Tibial nerve (tissue), 4 donors: Measurements from ENCODE around the gene RIT1. TPM values are rescaled to one million over a fixed set of nuclear protein-coding genes. Genes with fewer than 3 reads are reported as not detected.
A peak's percentile ranks its signal among the peaks of the same experiment; 100 is the strongest.

Experiments used
- DNase-seq, 2 donors: peaks; one replicate each; pipeline ENCODE4 v3.0.0-alpha.2; 2019; ENCODE audit warnings: low spot score in 2 of 2
- H3K27ac ChIP-seq, 4 donors: fragments of 200-600 bp; sonication (generic) in 3 of 4; one replicate each; pipeline ENCODE4 v1.5.1; 2017 to 2019; ENCODE audit warnings: mild to moderate bottlenecking in 1 of 4
- H3K27me3 ChIP-seq, 2 donors: fragments of 200-600 bp; sonication (generic) in 1 of 2; one replicate each; pipeline versions ENCODE4 v1.5.1 to v1.6.0; 2017 to 2019
- H3K36me3 ChIP-seq, 3 donors: fragments of 200-600 bp; sonication (generic); one replicate each; pipeline ENCODE4 v1.5.1; 2018 to 2019
- H3K4me1 ChIP-seq, 4 donors: fragments of 200-600 bp; sonication (generic) in 3 of 4; one replicate each; pipeline ENCODE4 v1.5.1; 2017 to 2019
- H3K4me3 ChIP-seq, 4 donors: fragments of 200-600 bp; sonication (generic) in 3 of 4; one replicate each; pipeline ENCODE4 v1.5.1; 2017 to 2019; ENCODE audit warnings: mild to moderate bottlenecking in 1 of 4, moderate library complexity in 1 of 4
- H3K9me3 ChIP-seq, 4 donors: fragments of 200-600 bp; sonication (generic) in 3 of 4; one replicate each; pipeline ENCODE4 v1.5.1; 2017 to 2019
- EP300 ChIP-seq, 2 donors: sonication (generic); formaldehyde crosslinking; IDR thresholded peaks; one replicate each; pipeline ENCODE4 v1.6.1; 2017; ENCODE audit warnings: antibody characterized with exemption in 2 of 2, mild to moderate bottlenecking in 1 of 2
- POLR2A ChIP-seq, 2 donors: fragments of 450-650 bp; IDR thresholded peaks; one replicate each; pipeline ENCODE4 v1.6.1; 2017; ENCODE audit warnings: antibody characterized with exemption in 2 of 2, mild to moderate bottlenecking in 2 of 2, moderate library complexity in 2 of 2
- WGBS, 2 donors: methylation state at CpG; one replicate each; pipeline ENCODE4 v1.1.5; 2018; 5-methylcytosine and 5-hydroxymethylcytosine counted together
- total RNA-seq, 4 donors: library from RNA; depleted of rRNA; stranded (reverse); fragments of >200 nt; gene quantifications; one replicate each; pipeline ENCODE4 v1.1.0, GENCODE V29; 2016
- TF ChIP-seq, protein P1 (sequence below), 5 experiments: fragments of 200-600 bp in 3 of 5; fragments of 450-650 bp in 2 of 5; sonication (generic) in 3 of 5; IDR thresholded peaks; one replicate each; pipeline ENCODE4 v1.5.1; 2016 to 2019; ENCODE audit warnings: antibody characterized with exemption in 5 of 5, mild to moderate bottlenecking in 3 of 5, moderate library complexity in 2 of 5

The RIT1 gene
- total RNA-seq, 4 donors from 2014 or later = 18.8 to 23.3 (median 20.7) TPM

- no peak within 1 kb of the TSS for H3K4me3 ChIP-seq
- 48 to 57% methylated on average over 10 to 11 of the region's 11 CpGs for WGBS, 2 donors
- no peaks in the 10 kb centered on the region for H3K27me3 ChIP-seq
- H3K27ac ChIP-seq = peak within 1 kb of the TSS in 3 of 4 donors; percentile 64 to 81 (median 70)
- no peaks in the 10 kb centered on the region for H3K9me3 ChIP-seq
- peaks cover 0 to 69% (median 43%) of the 10 kb centered on the region in 4 donors for H3K4me1 ChIP-seq
- no peak for TF ChIP-seq POLR2A (IDR thresholded peaks at IDR 0.05)
- TF ChIP-seq EP300 (IDR thresholded peaks at IDR 0.05) = no peak
- TF ChIP-seq, protein P1, sequence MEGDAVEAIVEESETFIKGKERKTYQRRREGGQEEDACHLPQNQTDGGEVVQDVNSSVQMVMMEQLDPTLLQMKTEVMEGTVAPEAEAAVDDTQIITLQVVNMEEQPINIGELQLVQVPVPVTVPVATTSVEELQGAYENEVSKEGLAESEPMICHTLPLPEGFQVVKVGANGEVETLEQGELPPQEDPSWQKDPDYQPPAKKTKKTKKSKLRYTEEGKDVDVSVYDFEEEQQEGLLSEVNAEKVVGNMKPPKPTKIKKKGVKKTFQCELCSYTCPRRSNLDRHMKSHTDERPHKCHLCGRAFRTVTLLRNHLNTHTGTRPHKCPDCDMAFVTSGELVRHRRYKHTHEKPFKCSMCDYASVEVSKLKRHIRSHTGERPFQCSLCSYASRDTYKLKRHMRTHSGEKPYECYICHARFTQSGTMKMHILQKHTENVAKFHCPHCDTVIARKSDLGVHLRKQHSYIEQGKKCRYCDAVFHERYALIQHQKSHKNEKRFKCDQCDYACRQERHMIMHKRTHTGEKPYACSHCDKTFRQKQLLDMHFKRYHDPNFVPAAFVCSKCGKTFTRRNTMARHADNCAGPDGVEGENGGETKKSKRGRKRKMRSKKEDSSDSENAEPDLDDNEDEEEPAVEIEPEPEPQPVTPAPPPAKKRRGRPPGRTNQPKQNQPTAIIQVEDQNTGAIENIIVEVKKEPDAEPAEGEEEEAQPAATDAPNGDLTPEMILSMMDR (IDR thresholded peaks at IDR 0.05) = no peak
- peaks cover 0 to 6% (median 0%) of the 10 kb centered on the region in 3 donors for H3K36me3 ChIP-seq
- DNase-seq = no peak
These were observed 30.1 kb upstream of the RIT1 start, which contains the start of gene RXFP4 for GRCh38 chr1:155940993-155941844. Gene RXFP4 (plus strand): TSS chr1:155941638. CDS start chr1:155941710, 72 bp downstream.

DNA sequence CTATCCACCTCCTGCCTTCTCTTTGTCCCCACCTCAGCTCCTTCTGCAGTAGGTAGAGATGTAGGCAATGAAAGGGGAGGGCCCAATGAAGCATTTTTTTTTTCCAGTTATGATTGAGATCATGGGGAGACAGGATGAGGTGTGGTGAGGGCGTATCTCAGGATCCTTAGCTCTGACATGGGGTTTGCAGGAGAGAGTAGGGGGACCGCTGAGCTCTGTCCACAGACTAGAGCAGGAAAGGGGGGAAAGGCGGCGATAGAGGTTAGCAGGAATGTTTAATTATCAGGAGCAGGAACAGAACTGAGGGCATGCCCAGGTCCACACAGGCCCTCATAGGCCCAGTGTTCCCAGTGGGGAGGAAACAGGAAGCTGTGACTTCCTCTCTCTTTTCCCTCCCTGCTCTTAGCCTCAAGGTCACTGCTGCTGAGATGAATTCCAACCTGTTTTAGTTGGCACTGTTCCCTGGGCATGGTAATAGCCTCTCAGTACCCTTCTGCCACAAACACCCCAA is 29.4 kb upstream of the RIT1 start:
- Histone ChIP-seq H3K4me3 (no peak overlapping the region), H3K9me3 (no peaks in the 10 kb centered on the region), H3K27me3 (no peaks in the 10 kb centered on the region), H3K4me1 (peaks cover 0 to 63% (median 40%) of the 10 kb centered on the region in 4 donors), H3K36me3 (no peaks in the 10 kb centered on the region), H3K27ac (peak overlapping the region in 3 of 4 donors; percentile 64 to 81 (median 70))
- DNase-seq = peak in 1 of 2 donors; percentile 26
- WGBS, 2 donors = 49 to 55% methylated on average over 4 of the region's 4 CpGs
- TF ChIP-seq EP300 (IDR thresholded peaks at IDR 0.05) (peak in 1 of 2 donors; percentile 31), POLR2A (IDR thresholded peaks at IDR 0.05) (no peak)
- TF ChIP-seq, protein P1 (IDR thresholded peaks at IDR 0.05) = no peak

GRCh38 chr1:155938220-155938627 is 27.1 kb upstream of the RIT1 start:
- TF ChIP-seq EP300 (IDR thresholded peaks at IDR 0.05) (peak; percentile 22 to 36), POLR2A (IDR thresholded peaks at IDR 0.05) (no peak)
- TF ChIP-seq, protein P1 (IDR thresholded peaks at IDR 0.05) = peak; percentile 53 to 71 (median 58)
- Histone ChIP-seq H3K27ac (peak overlapping the region in 2 of 4 donors; percentile 51 to 70), H3K4me3 (no peak overlapping the region), H3K9me3 (no peaks in the 10 kb centered on the region), H3K4me1 (peaks cover 0 to 53% (median 40%) of the 10 kb centered on the region in 4 donors), H3K36me3 (no peaks in the 10 kb centered on the region), H3K27me3 (no peaks in the 10 kb centered on the region)
- peak in 1 of 2 donors; percentile 60 for DNase-seq
- 0% methylated on average over 1 of the region's 1 CpG for WGBS, 2 donors

DNA sequence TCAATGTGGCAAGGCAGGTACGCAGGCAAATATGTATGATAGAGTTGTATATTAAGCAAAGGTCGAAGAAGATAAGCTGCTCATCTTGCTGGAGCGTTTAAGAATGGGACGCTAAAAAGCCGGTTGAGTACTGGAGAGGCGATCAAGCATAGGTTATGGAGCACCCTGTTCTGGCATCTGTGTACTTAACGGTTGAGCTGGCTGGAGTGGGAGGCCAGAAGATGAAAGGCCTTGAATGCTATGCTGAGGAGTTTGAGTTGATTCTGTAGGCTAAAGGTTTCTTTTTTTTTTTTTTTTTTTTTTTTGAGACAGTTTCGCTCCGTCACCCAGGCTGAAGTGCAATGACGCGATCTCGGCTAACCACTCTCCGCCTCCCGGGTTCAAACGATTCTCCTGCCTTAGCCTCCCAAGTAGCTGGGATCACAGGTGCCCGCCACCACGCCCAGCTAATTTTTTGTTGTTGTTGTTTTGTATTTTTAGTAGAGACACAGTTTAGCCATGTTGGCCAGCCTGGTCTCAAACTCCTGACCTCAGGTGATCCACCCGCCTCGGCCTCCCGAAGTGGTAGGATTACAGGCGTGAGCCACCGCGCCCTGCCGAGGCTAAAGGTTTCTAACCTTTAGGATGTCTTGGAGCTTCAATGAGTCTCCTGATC is 23.9 kb upstream of the RIT1 start:
- no peak for DNase-seq
- 83 to 89% methylated on average over 24 of the region's 24 CpGs for WGBS, 2 donors

More for the DNA sequence above, 23.9 kb upstream of the RIT1 start:
- Histone ChIP-seq H3K36me3 (peaks cover 0 to 28% (median 0%) of the 10 kb centered on the region in 3 donors), H3K4me1 (peaks cover 6 to 53% (median 45%) of the 10 kb centered on the region in 4 donors), H3K27me3 (no peaks in the 10 kb centered on the region), H3K9me3 (no peaks in the 10 kb centered on the region), H3K27ac (peak overlapping the region; percentile 90 to 98 (median 94)), H3K4me3 (peak overlapping the region; percentile 59 to 97 (median 90))
- TF ChIP-seq, protein P1 (IDR thresholded peaks at IDR 0.05) = no peak
- TF ChIP-seq EP300 (IDR thresholded peaks at IDR 0.05) (no peak), POLR2A (IDR thresholded peaks at IDR 0.05) (no peak)
